SK-N-SH (cell line): ENCODE results near the gene AKT1. TPM values are rescaled to one million over a fixed set of nuclear protein-coding genes. Genes with fewer than 3 reads are reported as not detected.

Source experiments
- CTCF ChIA-PET: fragments of 300-600, 350-600 bp; formaldehyde crosslinking; extraction: SDS; loops from one replicate; lab custom pipeline; 2021; lab: Yijun Ruan, JAX
- POLR2A ChIA-PET: fragments of 350-600 bp; sonication (Branson Sonifier 250); formaldehyde crosslinking; extraction: SDS; loops from one replicate; lab custom pipeline; 2020; ENCODE audit warnings: antibody characterized with exemption, inconsistent platforms; lab: Yijun Ruan, JAX
- DNase-seq: peaks from one replicate; pipeline ENCODE4 v3.0.0; 2012
- H2AFZ ChIP-seq: fragments of 200-600 bp; sonication (generic); 2 replicates; pipeline ENCODE4 v1.8.1; 2016; ENCODE audit warnings: antibody characterized with exemption, mild to moderate bottlenecking, low read depth
- H3F3A ChIP-seq: fragments of 200-600 bp; sonication (generic); replicated peaks from 2 replicates; pipeline ENCODE3; 2016; ENCODE audit warnings: antibody characterized with exemption, mild to moderate bottlenecking; ENCODE audit not compliant: insufficient read depth
- H3K27ac ChIP-seq, 2 experiments: fragments of 200-500 bp in 1 of 2; fragments of 200-600 bp in 1 of 2; sonication (Bioruptor generic) in 1 of 2; sonication (generic), shearing (Covaris generic) in 1 of 2; 2 replicates each; pipeline versions ENCODE4 v1.5.1 to v1.6.1; 2014 to 2016; ENCODE audit warnings: low read depth in 2 of 2, inconsistent platforms in 1 of 2, low read length in 1 of 2, mild to moderate bottlenecking in 1 of 2, mixed read lengths in 1 of 2
- H3K27me3 ChIP-seq: fragments of 200-600 bp; sonication (generic), shearing (Covaris generic); 2 replicates; pipeline ENCODE4 v1.6.1; 2016; ENCODE audit warnings: mixed run types; ENCODE audit not compliant: insufficient read depth
- H3K36me3 ChIP-seq, 2 experiments: fragments of 200-500 bp in 1 of 2; fragments of 200-600 bp in 1 of 2; sonication (Bioruptor generic) in 1 of 2; sonication (generic) in 1 of 2; replicated peaks in 1 of 2; 2 replicates each; pipeline versions ENCODE3 to v1.5.1; 2014 to 2016; ENCODE audit warnings: low read length in 1 of 2, mild to moderate bottlenecking in 1 of 2; ENCODE audit not compliant: insufficient read depth in 2 of 2, control insufficient read depth in 1 of 2
- H3K4me1 ChIP-seq, 2 experiments: fragments of 200-500 bp in 1 of 2; fragments of 200-600 bp in 1 of 2; sonication (Bioruptor generic) in 1 of 2; sonication (generic), shearing (Covaris generic) in 1 of 2; 2 replicates each; pipeline versions ENCODE4 v1.5.1 to v1.6.1; 2014 to 2016; ENCODE audit warnings: low read depth in 1 of 2, low read length in 1 of 2, mixed run types in 1 of 2; ENCODE audit not compliant: insufficient read depth in 2 of 2, control insufficient read depth in 1 of 2
- H3K4me2 ChIP-seq: fragments of 200-600 bp; sonication (generic), shearing (Covaris generic); 2 replicates; pipeline ENCODE4 v1.6.1; 2017; ENCODE audit warnings: mixed run types
- H3K4me3 ChIP-seq, 2 experiments: fragments of 200-500 bp in 1 of 2; fragments of 200-600 bp in 1 of 2; sonication (Bioruptor generic) in 1 of 2; sonication (generic), shearing (Covaris generic) in 1 of 2; 2 replicates each; pipeline versions ENCODE4 v1.5.1 to v1.8.1; 2014 to 2016; ENCODE audit warnings: low read depth in 2 of 2, inconsistent platforms in 1 of 2, low read length in 1 of 2, mild to moderate bottlenecking in 1 of 2, mixed read lengths in 1 of 2, moderate library complexity in 1 of 2
- H3K79me2 ChIP-seq: fragments of 200-600 bp; sonication (generic); 2 replicates; pipeline ENCODE4 v1.8.1; 2017; ENCODE audit warnings: mild to moderate bottlenecking; ENCODE audit not compliant: insufficient read depth
- H3K9ac ChIP-seq: fragments of 200-600 bp; sonication (generic); 2 replicates; pipeline ENCODE4 v1.6.1; 2017; ENCODE audit warnings: mixed run types
- H3K9me2 ChIP-seq: fragments of 200-600 bp; sonication (generic); 2 replicates; pipeline ENCODE4 v1.6.1; 2017; ENCODE audit warnings: mixed run types
- H3K9me3 ChIP-seq: fragments of 200-600 bp; sonication (generic); 2 replicates; pipeline ENCODE4 v1.6.1; 2017; ENCODE audit warnings: mixed run types, mild to moderate bottlenecking, moderate library complexity
- H4K20me1 ChIP-seq: fragments of 200-600 bp; sonication (generic); 2 replicates; pipeline ENCODE4 v1.6.1; 2017; ENCODE audit warnings: mild to moderate bottlenecking, mixed run types; ENCODE audit not compliant: insufficient read depth
- FOXJ3 ChIP-seq: sonication (generic); formaldehyde crosslinking; IDR thresholded peaks from 2 replicates; pipeline ENCODE4 v1.5.1; 2020; ENCODE audit warnings: mild to moderate bottlenecking, missing genetic modification reagents
- NRF1 ChIP-seq: IDR thresholded peaks from 2 replicates; pipeline ENCODE4 v1.6.1; 2012; ENCODE audit warnings: low read depth, mild to moderate bottlenecking, low read length
- WGBS: methylation state at CpG from one replicate; pipeline ENCODE4 v1.1.6; 2017; ENCODE audit warnings: low lambda C conversion rate; 5-methylcytosine and 5-hydroxymethylcytosine counted together
- polyA plus RNA-seq, 3 experiments: library from polyadenylated mRNA; depleted of rRNA; stranded (reverse); fragments of >200 nt; gene quantifications; 2 replicates each; pipeline ENCODE4 v1.2.3, GENCODE V29; 2012
- TF ChIP-seq, protein P1 (sequence below): IDR thresholded peaks from 2 replicates; pipeline ENCODE4 v1.6.1; 2012; ENCODE audit warnings: mild to moderate bottlenecking, low read depth, low read length, moderate library complexity
- TF ChIP-seq, protein P2 (sequence below): IDR thresholded peaks from 2 replicates; pipeline ENCODE4 v1.4.0; 2012; ENCODE audit warnings: low read depth
- TF ChIP-seq, protein P3 (sequence below): fragments of 200-600 bp; sonication (generic); IDR thresholded peaks from 2 replicates; pipeline ENCODE4 v1.6.1; 2017; ENCODE audit warnings: antibody characterized with exemption, mild to moderate bottlenecking, moderate library complexity
- TF ChIP-seq, protein P4 (sequence below): fragments of 150-350 bp; IDR thresholded peaks from 2 replicates; pipeline ENCODE4 v1.6.1; 2016; ENCODE audit warnings: mild to moderate bottlenecking, low read depth, low read length

The AKT1 gene
- polyA plus RNA-seq (2012; rRNA removed): 185 and 198 TPM in 2 replicates
- 99.2 and 137 TPM in 2 replicates for polyA plus RNA-seq (2012; cell fraction: cytosol; rRNA removed)
- polyA plus RNA-seq (2012; cell fraction: nucleus; rRNA removed): 365 and 420 TPM in 2 replicates

DNA sequence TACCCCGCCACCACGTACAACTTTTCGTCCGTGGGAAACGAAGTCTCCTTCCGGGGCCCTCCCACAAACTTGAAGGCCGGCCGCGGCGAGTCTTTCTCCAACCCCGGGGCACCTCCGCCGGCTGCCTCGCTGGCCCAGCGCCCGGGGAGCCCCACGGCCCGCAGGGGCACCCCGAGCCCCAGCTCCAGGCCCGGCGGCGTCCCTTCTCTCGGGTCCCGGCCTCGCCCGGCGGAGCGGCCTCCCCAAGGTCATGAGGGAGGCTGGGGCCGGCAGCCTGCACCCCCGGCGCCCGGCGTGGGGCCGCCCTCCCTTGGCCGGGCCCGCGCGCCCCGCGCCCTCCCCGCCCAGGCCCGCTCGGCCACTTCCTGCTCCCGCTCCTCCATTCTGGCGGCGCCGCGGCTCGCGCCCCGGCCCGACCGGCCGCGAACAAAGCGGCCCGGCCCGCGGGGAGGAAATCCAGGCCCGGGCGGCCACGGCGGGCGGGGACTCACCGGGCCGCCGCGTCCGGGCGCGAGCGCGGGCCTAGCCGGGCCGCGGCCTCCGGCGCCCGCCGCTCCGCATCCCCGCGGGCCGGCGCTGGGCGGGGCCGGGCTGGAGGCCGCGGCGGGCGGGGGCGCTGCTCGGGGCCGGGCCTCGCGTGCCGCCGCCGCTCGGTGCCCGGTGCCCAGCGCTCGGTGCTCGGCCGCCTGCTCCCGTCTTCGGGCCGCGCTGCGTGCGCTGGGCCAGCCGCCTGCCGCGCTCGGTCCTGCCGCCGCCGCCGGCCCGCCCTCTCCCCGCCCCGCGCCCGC lies at the start of gene AKT1:
Gene AKT1 (minus strand): TSS at position 756 of the 788 bp plus-strand sequence. CDS start 3,105 bp downstream, outside the sequence.
- no CpG with 5 or more reads among the region's 124 CpGs for WGBS
- Histone ChIP-seq H3K27me3 (no peaks in the 10 kb centered on the region), H3K4me3 (peak within 1 kb of the TSS; percentile 79 to 84), H3K36me3 (peaks cover 0 to 19% of the 10 kb centered on the region in 2 experiments), H3K79me2 (peaks cover 49% of the 10 kb centered on the region), H3K4me1 (peaks cover 8 to 47% of the 10 kb centered on the region in 2 experiments; a peak in 3 of 4 replicates), H3F3A (peaks cover 19% of the 10 kb centered on the region), H3K9ac (peak within 1 kb of the TSS; percentile 85), H3K4me2 (peak within 1 kb of the TSS; percentile 100), H3K27ac (peak within 1 kb of the TSS; percentile 58 to 70; a peak in 3 of 4 replicates), H4K20me1 (peaks cover 46% of the 10 kb centered on the region), H3K9me2 (no peaks in the 10 kb centered on the region)
- POLR2A ChIA-PET: interaction anchor here (1.1 kb wide), 1 partner anchor 42 kb away, joined by 3 read pairs; the partner anchor contains the start of gene SIVA1
- peak; percentile 82 for DNase-seq
- TF ChIP-seq, protein P1, sequence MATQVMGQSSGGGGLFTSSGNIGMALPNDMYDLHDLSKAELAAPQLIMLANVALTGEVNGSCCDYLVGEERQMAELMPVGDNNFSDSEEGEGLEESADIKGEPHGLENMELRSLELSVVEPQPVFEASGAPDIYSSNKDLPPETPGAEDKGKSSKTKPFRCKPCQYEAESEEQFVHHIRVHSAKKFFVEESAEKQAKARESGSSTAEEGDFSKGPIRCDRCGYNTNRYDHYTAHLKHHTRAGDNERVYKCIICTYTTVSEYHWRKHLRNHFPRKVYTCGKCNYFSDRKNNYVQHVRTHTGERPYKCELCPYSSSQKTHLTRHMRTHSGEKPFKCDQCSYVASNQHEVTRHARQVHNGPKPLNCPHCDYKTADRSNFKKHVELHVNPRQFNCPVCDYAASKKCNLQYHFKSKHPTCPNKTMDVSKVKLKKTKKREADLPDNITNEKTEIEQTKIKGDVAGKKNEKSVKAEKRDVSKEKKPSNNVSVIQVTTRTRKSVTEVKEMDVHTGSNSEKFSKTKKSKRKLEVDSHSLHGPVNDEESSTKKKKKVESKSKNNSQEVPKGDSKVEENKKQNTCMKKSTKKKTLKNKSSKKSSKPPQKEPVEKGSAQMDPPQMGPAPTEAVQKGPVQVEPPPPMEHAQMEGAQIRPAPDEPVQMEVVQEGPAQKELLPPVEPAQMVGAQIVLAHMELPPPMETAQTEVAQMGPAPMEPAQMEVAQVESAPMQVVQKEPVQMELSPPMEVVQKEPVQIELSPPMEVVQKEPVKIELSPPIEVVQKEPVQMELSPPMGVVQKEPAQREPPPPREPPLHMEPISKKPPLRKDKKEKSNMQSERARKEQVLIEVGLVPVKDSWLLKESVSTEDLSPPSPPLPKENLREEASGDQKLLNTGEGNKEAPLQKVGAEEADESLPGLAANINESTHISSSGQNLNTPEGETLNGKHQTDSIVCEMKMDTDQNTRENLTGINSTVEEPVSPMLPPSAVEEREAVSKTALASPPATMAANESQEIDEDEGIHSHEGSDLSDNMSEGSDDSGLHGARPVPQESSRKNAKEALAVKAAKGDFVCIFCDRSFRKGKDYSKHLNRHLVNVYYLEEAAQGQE: no peak
- TF ChIP-seq, protein P2, sequence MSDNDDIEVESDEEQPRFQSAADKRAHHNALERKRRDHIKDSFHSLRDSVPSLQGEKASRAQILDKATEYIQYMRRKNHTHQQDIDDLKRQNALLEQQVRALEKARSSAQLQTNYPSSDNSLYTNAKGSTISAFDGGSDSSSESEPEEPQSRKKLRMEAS: no peak
- TF ChIP-seq NRF1 (no peak), FOXJ3 (CRISPR knock-in tag) (no peak)
- TF ChIP-seq, protein P3, sequence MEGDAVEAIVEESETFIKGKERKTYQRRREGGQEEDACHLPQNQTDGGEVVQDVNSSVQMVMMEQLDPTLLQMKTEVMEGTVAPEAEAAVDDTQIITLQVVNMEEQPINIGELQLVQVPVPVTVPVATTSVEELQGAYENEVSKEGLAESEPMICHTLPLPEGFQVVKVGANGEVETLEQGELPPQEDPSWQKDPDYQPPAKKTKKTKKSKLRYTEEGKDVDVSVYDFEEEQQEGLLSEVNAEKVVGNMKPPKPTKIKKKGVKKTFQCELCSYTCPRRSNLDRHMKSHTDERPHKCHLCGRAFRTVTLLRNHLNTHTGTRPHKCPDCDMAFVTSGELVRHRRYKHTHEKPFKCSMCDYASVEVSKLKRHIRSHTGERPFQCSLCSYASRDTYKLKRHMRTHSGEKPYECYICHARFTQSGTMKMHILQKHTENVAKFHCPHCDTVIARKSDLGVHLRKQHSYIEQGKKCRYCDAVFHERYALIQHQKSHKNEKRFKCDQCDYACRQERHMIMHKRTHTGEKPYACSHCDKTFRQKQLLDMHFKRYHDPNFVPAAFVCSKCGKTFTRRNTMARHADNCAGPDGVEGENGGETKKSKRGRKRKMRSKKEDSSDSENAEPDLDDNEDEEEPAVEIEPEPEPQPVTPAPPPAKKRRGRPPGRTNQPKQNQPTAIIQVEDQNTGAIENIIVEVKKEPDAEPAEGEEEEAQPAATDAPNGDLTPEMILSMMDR: no peak
- TF ChIP-seq, protein P4, sequence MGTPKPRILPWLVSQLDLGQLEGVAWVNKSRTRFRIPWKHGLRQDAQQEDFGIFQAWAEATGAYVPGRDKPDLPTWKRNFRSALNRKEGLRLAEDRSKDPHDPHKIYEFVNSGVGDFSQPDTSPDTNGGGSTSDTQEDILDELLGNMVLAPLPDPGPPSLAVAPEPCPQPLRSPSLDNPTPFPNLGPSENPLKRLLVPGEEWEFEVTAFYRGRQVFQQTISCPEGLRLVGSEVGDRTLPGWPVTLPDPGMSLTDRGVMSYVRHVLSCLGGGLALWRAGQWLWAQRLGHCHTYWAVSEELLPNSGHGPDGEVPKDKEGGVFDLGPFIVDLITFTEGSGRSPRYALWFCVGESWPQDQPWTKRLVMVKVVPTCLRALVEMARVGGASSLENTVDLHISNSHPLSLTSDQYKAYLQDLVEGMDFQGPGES: no peak
- TF ChIP-seq, all 33 proteins: peak for 0
- H2AFZ ChIP-seq: peak within 1 kb of the TSS; percentile 91
- H3K9me3 ChIP-seq: no peaks in the 10 kb centered on the region
- CTCF ChIA-PET: interaction anchor here (0.8 to 4.2 kb wide), 6 partner anchors 10 to 71 kb away, joined by 3 to 25 read pairs (median 8); partner anchors contain the start of gene ADSS1
